CD4-positive, alpha-beta T cell treated with Interleukin-17A for 1 hour (primary cell): ENCODE measurements around the gene DCAF4.
A peak's percentile ranks its signal among the peaks of the same experiment; 100 is the strongest.

Experiments
- DNase-seq: peaks from one replicate; pipeline ENCODE4 v3.0.0-alpha.2; 2020

Gene DCAF4, protein sequence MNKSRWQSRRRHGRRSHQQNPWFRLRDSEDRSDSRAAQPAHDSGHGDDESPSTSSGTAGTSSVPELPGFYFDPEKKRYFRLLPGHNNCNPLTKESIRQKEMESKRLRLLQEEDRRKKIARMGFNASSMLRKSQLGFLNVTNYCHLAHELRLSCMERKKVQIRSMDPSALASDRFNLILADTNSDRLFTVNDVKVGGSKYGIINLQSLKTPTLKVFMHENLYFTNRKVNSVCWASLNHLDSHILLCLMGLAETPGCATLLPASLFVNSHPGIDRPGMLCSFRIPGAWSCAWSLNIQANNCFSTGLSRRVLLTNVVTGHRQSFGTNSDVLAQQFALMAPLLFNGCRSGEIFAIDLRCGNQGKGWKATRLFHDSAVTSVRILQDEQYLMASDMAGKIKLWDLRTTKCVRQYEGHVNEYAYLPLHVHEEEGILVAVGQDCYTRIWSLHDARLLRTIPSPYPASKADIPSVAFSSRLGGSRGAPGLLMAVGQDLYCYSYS

DNA sequence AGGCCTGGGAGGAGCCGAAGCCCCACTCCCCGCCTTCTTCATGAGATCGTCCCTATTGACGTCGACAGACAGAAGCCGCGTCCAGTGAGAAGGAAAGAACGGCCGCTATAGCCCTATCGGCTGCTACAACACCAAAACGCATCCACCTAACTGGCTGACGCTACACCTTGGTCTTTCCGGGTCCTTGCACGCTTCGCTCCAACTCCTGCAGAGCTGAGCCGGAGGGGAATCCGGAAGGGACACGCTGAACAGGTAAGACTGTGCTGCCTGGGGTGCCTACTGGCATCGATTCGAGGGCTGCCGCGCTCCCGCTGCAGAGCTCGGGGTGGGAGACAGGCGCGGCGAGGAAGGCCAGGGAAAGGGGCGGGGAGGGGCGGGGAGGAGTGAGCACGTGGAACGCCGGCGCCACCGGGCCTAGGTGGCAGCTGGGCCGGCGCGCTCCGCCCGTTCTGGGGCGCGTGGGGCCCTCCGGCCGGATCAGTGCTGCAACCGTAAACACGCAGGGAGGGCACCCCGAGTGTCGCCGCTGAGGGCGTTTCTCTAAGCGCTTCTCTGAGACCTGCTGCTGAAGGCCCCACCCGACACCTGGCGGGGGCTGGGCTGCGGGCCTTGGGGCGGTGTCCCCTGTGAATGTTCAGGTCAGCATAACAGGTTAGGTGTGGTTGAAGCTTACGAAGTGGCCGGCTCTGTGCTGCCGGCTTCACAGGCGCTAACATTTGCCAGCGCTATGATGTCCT lies at the start of gene DCAF4:
TSS of gene DCAF4 (plus strand) at position 173 of the 737 bp plus-strand sequence. CDS start 11,515 bp downstream, outside the sequence.
- peak; percentile 97 for DNase-seq

DNA sequence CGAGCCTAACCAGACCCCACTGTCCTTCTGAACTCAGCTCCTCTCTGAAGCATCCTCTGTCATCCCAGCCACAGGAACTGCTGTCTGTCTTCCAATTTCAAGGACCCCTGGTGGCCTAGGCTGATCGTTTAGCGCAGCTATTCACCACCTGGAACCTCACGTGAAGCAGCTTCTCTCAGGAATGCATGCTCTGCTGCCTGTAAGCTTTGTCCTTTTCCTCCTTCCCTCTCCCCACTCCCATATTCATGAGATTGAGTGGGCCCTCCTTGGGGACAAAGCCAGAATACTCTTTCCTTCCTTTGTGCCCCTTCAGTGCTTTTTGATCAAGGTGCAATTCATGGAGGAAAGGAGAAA lies 49.6 kb upstream of the DCAF4 start:
- DNase-seq: no peak

DNA sequence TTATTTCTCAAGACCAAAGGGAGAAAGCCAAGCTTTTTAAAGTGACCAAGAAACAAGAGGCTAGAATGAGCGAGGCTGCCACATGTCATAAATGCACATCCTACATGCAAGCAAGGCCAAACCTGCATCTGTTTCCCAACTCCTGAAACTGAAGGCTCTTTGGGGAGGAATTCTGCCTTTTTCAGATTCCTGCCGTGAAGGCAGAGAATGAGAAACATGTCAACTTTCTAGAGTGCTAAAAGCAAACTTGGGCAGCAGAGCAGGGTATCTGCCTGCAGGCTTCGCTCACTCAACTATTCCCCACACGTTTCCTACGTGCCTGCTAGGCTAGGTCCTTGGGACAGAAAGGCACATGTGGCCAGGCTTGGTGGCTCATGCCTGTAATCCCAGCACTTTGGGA lies 47.5 kb upstream of the DCAF4 start:
- no peak for DNase-seq

DNA sequence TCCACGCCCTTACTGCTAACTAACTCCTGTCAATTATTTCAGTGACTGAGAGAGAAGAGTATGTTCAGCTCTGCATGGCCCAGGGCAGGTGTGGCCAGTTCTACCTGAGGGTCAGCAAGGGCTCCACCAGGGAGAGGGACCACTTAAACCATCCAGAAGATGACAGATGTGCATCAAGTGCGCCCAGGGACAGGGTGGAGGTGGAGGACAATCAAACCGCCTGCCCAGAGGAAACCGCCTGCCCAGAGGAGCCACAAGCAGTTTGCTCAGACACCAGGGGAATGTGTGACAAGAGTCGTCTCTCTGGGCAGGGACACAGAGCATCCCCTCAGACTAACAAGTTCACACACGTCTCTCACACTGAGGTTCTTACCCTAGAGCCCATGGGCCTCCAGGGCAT lies 46.8 kb upstream of the DCAF4 start:
- DNase-seq: no peak

DNA sequence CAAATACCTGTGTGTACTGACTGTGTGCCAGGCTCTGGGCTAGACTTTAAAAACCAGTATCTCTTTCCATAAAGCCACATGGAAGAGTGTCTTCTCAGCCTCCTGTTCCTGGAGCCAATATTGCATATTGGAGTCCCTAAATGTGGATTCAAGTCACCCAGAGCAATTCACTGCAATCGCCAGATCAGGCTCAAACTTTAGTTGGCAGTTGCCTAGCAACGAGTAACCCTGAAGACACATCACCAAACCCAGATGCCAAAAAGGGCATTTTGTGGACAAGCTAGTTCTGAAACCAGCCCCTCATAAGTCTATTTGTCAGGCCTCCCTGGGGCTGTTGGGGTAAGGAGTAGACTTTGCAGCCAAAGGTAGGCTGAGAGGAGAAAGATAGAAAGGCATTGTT lies 46.1 kb upstream of the DCAF4 start:
- no peak for DNase-seq

DNA sequence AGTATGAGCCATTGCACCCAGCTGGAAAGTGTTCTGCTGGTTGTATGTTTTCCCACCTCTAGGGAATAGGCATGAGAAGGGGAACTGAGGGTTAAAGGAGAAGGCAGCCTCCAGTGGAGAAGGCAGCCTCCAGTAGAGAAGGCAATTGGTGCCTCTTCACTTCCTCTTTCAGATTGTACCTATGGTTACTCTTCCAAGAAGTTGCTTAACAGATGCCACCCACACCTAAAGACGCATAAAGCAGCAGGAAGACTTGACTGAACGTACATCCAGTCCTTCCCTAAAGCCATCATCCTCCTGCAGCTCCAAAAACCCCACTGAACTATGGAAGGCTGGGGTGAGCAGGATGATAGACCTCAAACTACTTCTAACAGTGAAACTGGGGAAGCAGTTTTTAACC lies 45.4 kb upstream of the DCAF4 start:
- no peak for DNase-seq

DNA sequence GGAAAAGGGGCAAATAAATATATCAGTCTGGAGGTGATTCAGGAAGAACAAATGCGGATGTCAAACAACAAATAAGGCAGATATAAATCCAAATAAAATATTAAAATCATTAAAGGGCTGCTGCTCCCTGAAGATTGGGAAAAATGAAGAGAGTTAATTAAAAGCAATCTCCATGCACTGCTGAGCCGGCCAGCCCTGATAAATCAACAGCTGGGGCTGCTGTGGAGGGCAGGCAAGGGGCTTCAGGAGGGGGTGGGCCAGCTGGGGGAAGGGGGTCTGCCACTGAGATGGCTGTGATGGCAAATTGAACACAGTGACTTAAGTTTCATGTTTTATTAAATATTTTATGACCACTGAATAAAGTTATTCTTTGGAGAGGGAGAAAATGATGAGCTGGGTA lies 44.7 kb upstream of the DCAF4 start:
- no peak for DNase-seq

DNA sequence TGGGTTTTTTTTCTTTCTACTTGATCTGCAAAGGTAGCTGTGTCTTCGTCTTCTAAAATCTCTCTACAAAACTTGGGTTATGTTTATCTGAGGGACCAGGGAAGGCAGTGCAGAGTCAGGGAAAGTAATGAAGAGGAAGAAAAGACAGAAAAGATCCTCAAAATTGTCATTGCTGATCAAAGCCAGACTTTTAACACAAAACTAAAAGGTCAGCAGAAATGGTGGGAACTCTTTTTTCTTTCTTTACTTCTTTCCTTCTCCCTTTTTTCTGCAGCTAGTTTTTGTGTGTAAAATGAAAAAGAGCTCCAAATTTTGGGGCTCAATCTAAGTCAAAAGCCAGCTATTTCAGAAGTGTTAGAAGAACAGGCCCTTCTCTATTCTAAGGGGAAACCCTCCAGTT lies 44.2 kb upstream of the DCAF4 start:
- no peak for DNase-seq

DNA sequence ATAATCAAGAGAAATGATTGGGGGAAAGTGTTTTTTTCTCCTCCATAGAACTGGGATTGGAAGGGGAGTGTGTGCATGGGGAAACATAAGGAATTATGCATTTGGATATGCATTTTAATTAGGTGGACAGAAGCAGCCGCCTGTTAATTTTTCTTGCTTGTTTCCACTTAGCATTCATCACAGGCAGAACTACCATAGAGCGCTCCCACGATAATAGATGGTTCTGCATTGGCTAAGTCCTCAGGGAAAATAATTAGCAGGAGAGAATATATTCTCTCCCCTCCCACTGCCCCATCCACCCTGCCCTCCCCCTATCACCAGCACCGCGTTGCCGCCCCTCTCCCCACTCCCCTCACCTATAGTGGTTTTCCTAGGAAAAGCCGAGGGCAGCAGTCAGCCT lies 43.8 kb upstream of the DCAF4 start:
- no peak for DNase-seq

DNA sequence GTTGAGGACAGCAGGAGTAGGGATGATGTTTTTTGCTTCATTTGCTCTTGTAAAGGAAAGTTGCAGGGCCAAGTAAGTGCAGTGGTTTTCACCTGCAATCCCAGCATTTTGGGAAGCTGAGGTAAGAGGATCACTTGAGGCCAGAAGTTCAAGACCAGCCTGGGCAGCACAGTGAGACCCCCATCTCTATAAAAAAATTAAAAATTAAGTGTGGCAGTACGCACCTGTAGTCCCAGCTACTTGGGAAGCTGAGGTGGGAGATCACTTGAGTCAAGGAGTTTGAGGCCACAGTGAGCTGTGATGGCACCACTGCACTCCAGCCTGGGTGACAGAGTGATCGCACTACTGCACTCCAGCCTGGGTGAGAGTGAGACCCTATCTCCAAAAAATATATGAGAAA lies 43.2 kb upstream of the DCAF4 start:
- DNase-seq: no peak

DNA sequence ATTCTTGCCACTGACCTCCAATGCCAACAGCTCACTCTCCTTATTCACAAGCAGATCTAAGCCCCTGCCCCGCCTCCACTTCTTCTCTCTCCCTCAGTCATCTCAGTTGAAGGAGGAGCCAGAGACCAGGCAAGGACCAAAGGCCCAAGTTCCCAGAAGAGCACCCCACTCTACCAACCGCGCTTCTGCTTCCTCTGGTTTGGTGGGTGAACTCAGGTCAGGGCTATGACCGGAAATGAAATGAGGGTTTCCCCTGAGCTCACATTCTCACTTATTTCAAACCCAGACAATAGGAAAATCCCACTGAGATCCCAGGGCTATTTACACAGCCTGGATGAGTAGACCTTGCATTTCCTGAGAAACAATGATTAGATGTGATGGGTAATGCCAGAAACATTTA lies 42.3 kb upstream of the DCAF4 start:
- no peak for DNase-seq

DNA sequence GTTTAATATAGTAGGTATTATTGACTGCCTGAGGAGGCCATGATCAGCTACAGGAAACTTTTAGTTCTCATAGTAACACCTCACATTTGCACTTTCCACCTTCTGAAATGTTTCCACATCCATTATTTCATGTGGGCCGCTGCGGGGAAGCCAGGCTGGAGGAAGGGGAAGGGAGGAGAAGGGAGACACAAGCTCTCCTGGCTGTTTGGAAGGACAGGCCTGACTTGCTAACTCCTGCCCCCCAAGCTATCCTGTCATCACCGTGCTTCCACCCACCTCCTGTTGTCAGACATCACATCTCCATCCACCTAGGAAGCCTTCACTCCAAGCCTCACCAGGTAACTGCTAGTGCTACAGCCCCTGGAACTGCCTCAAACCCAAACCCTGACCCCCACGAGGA lies 41.9 kb upstream of the DCAF4 start:
- no peak for DNase-seq

DNA sequence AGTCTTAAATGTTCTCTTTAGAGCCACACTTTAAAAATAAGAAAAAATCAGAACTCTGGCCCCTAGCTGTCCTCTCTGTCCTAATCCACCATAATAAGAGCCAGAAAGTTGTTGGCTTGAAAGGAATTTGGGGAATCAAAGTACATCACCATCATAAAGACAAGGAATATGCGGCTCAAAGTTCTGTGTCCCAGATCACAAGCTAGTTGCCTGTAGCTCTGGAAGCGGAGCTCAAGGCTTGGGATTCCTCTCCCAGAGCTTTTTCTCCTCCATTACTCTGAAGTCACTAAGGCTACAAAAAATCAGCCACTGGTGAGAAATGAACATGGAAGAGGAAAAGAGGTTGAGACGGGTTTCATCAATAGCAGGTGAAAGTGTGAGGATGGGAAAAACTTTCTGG lies 38.8 kb upstream of the DCAF4 start:
- no peak for DNase-seq

DNA sequence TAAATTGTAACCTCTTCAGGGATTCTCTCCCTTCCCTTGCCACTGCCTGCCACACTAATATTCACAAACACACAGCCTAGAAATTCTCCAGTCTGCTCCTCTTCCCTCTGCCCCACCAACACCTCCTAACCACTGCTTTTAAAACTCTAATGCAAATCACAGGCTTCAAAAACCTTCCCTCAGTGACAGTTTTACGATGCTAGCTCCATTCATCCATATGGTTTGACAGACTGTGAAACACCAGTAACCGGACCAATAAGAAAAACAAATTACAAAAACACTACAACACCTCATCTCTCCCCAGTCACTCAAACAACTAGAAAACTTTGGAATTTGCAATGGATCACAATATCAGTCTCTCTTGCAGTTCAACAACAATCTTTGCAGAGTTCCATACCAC lies 38.1 kb upstream of the DCAF4 start:
- no peak for DNase-seq

DNA sequence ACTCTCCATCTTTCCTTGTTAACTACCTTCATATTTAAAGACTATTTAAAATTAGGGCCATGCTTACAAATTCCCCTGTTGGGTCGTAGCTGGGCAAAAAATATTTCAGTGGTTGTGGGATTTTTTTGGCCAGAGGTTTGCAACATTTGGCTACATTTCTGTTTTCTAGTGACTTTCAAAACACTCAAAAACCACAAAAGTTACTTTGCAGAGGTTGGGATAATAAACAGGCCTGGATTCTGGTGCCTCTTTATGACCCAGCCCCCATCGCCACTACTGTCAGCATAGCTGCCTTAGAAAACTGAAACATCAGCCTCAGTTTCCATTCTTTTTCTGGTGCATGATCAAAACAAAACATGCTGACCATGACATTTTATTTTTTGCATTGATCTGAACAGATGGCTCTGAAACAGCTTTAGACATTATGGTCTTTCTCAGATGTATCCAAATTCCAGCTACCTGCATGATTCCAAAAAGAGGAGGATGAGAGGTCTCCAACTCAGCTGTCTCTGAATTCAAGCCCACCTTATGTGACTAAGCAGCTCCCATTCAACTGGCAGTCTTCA lies 37.5 kb upstream of the DCAF4 start:
- DNase-seq: no peak

DNA sequence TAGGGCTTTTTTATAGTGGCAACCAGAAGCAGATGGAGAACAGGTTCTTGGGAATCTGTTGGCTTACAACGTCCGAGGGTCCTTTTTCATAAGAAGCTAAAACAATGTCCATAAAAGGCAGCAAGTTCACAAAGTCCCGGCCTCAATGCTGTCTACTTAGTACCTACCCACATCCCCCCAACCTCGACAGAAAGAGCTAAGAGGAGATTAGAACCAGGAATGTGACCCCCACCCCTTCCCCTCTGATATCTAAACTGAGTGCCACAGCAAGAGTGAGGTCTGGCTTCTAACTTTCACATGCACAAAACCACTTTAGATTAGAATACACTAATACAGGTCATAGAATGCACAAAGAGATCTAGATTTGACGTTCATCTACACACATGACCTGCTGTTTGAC lies 36.9 kb upstream of the DCAF4 start:
- no peak for DNase-seq

DNA sequence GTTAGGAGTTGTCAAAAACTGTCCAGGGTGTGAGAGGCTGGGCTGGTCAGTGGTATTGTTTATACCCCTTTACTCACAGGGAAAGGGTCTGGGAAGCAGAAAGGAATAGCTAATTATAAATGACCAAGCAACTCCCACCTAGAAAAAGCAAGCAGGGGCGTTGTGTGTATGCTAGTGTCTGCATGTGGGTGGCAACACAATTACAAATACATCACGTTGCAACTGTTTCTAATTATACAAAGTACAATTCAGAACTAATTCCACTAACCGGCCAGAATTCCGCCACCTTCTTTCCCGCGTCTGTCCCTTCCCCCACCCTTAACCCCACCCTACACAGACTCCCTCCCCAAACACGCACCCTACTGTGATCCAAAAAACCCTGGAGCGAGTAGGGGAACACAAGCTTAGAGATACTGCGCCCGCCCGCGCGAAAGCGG lies 34.6 kb upstream of the DCAF4 start:
- no peak for DNase-seq

DNA sequence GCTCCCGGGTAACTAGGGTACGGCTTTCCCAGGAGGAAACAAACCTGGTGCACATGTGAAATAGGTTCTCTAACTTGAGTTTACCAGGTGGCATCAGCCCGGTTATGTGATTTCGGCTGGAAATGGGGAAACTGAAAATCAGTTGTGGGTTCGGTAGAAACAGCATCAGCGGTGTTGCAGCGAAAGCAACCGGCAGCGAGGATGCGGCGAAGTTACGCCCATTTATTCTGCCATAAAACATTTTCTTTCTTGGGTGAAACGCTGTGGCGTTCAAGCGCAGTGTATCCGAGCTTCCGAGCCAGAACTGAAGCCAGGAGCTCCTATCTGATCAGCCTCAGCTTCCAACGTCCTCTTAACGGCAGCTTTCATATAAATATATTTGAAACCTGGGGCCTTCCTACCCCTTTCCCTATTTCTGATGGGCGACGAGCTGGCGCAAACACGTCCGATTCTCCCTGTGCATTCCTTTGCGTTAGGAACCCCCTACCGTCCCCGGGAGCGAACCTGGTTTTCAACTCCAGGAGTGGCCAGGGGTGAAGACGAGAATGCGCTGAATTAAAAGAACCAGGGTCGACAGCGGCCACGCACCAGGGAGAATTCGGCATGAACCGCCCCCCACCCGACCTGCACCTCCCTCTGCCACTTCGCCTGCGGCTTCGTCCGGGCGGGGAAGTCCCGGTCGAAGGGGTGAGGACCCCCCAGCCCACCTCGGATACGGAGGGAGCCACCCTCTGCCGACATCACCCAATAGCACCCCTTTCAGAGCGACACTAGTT lies 34.0 kb upstream of the DCAF4 start:
- peak; percentile 34 for DNase-seq

DNA sequence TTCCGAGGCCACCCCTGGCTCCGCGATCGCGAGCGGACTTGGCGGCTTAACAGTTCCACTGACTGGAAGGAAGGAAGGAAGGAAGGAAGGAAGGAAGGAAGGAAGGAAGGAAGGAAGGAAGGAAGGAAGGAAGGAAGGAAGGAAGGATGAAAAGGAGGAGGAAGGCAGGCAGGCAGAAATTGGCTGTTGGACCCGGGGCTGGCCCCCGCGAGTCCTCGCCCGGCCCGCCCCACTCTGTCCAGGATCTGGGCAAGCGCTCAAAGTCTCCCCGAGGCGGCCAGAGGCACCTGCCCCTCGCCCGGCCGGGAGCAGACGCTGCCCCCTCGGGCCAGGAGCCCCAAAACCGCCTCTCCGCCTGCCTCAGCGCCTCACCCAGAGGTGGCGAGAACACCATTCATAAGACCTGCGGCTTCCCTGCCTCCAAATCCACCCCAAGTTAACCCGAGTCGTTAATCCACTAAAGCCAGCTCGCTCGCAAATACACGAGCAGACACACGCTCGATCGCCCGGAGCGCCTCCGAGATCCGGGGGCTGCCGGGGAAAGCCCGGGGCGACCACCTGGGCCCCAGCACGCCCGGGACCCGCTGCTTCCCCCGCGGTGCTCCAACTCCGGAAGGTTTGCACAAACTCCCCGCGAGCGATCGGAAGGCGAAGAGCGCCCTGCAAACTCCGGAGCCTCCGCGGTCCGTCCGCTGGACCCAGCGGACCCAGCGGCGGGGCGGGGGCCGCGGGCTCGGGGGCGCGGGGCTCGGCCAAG lies 33.2 kb upstream of the DCAF4 start:
- DNase-seq: peak; percentile 33

DNA sequence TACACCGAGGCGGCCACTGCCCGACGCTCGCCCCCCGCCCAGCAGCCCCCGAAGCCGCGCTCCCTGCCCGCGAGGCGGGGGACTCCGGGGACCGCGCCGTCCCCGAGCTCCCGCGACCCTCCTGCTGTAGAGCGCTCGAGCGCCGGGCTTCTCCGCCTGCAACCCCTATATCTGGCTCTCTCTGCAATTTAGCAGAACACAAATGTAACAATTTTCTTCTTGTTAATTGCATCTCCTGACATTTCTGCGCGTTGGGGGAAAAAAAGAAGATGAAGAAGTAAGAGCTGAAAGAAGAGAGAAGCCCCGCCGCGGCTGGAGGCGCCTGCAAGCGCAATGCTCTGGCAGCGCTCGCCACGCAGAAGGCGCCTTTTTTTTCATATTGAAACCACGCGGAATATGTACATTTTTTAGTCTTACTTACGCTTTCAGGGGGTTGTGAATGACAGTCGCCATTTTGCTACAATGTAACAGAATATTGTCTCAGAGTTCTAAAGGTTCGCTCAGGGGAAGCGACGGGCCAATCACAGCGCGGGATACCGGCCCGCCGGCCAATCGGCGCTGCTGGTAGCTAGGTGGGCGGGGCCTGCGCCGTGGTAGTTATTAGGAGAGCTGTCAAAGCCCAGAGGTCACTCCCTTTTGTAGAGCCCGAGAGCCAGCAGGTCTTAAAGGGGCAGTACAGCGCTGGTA lies 32.5 kb upstream of the DCAF4 start, which contains the start of gene DPF3:
TSS of gene DPF3 (minus strand) at position 466 of the 687 bp plus-strand sequence. CDS start at position 453, 13 bp downstream.
- peak; percentile 95 for DNase-seq

DNA sequence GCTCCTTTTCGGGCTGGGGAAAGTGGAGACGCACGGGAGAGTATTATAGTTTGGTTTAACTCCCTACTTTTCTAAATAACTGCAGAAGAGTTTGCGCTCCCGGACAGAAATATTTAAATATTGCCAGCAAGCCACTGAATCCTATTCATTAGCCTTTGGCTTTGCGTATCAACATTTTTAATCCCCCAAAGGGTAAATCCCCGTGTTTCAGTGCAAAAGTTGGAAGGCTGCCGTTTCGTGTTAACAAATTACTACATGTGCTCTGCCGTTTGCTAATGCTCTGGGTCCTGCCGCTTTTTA lies 32.0 kb upstream of the DCAF4 start:
- DNase-seq: no peak
